Activated CD8-positive, alpha-beta memory T cell treated with anti-CD3 and anti-CD28 coated beads for 1 hour (primary cell): ENCODE results near the gene STXBP4.
"Not testable (repeated sequence)": the region's sequence is repeated elsewhere in the genome, so short reads cannot be mapped to it uniquely, and the experiment has no call there.

ENCODE experiments used
- DNase-seq, 2 donors: peaks; one replicate each; pipeline ENCODE4 v3.0.0-alpha.2; 2020; ENCODE audit warnings: low read depth in 1 of 2; ENCODE audit errors: extremely low read depth in 1 of 2

The STXBP4 gene

GRCh38 chr17:55038291-55038690 lies 69.7 kb downstream of the STXBP4 start:
- no peak for DNase-seq

GRCh38 chr17:55040611-55041010 lies 72.0 kb downstream of the STXBP4 start:
- no peak for DNase-seq

GRCh38 chr17:55053855-55054254 lies 85.3 kb downstream of the STXBP4 start:
- DNase-seq, result no peak

GRCh38 chr17:55054429-55054828 lies 85.9 kb downstream of the STXBP4 start:
- no peak for DNase-seq

GRCh38 chr17:55056526-55056925 lies 88.0 kb downstream of the STXBP4 start:
- no peak for DNase-seq

- no peak for DNase-seq
Measured at GRCh38 chr17:55057184-55057583, 88.6 kb downstream of the STXBP4 start.

- no peak for DNase-seq
Measured at GRCh38 chr17:55059724-55060123, 91.2 kb downstream of the STXBP4 start.

- DNase-seq, result no peak
Measured at GRCh38 chr17:55062921-55063320, 94.4 kb downstream of the STXBP4 start.

- no peak for DNase-seq
Measured at GRCh38 chr17:55063885-55064874, 95.6 kb downstream of the STXBP4 start.

- DNase-seq, result no peak
Measured at GRCh38 chr17:55067697-55068439, 99.3 kb downstream of the STXBP4 start.

- DNase-seq, result no peak
Measured at GRCh38 chr17:55068862-55069811, 100.6 kb downstream of the STXBP4 start.

- DNase-seq, result no peak
Measured at GRCh38 chr17:55069983-55070529, 101.5 kb downstream of the STXBP4 start.

- no peak for DNase-seq
Measured at GRCh38 chr17:55072898-55073297, 104.3 kb downstream of the STXBP4 start.

GRCh38 chr17:55073467-55073866 lies 104.9 kb downstream of the STXBP4 start:
- not testable (repeated sequence) for DNase-seq

- DNase-seq, result no peak
Measured at GRCh38 chr17:55081559-55081958, 113.0 kb downstream of the STXBP4 start.

GRCh38 chr17:55086635-55087058 lies 118.1 kb downstream of the STXBP4 start:
- DNase-seq, result no peak

GRCh38 chr17:55089256-55089655 lies 120.7 kb downstream of the STXBP4 start:
- DNase-seq, result no peak

GRCh38 chr17:55090079-55090492 lies 121.5 kb downstream of the STXBP4 start:
- no peak for DNase-seq

- no peak for DNase-seq
Measured at GRCh38 chr17:55093353-55093752, 124.8 kb downstream of the STXBP4 start.

GRCh38 chr17:55098765-55099164 lies 130.2 kb downstream of the STXBP4 start:
- no peak for DNase-seq
